Measurements from ENCODE around the gene TTC7B.

DNA sequence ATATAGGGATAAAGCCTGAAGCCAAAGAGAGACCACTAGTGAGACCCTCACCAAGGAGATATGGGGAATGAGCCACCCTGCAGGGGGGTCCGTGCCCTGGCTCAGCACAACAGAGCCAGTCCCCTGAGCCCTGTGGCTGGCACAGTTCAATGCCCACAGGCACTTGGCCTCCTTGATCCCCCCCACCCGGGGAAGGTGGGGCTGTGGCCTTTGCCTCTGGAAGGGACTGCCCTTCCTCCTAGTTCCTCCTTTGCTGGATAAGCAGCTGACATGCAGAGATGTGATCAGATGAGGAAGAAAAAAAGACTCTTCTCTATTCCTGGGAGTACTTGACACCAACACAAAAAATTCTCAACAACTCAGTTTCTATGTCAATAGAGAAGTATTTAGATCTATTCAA is 19.9 kb downstream of the TTC7B start:
- TF ChIP-seq ZMYM4 (CRISPR knock-in tag; IDR thresholded peaks at IDR 0.05) (no peak), KAT2B (IDR thresholded peaks at IDR 0.05; ENCODE audit: borderline replicate concordance, low read depth, low read length) (no peak), HNF4G (IDR thresholded peaks at IDR 0.05; ENCODE audit: borderline replicate concordance, low read depth, low read length) (no peak), HNF4G (CRISPR knock-in tag; IDR thresholded peaks at IDR 0.05; ENCODE audit: borderline replicate concordance, low read depth) (no peak)
